GM06990 (cell line): ENCODE data around the gene SCAF11.

ENCODE experiments used
- DNase-seq: peaks from one replicate; pipeline ENCODE4 v3.0.0-alpha.2; 2011; ENCODE audit not compliant: insufficient read length; ENCODE audit errors: extremely low read depth
- H3K27me3 ChIP-seq: replicated peaks from 2 replicates; pipeline ENCODE4 v1.6.0; 2011; ENCODE audit warnings: low read length; ENCODE audit not compliant: control insufficient read depth, insufficient read depth
- H3K36me3 ChIP-seq: 2 replicates; pipeline ENCODE4 v1.5.1; 2011; ENCODE audit warnings: low read length; ENCODE audit not compliant: control insufficient read depth, insufficient read depth
- H3K4me3 ChIP-seq: replicated peaks from 2 replicates; pipeline ENCODE4 v1.5.1; 2011; ENCODE audit warnings: low read depth, mild to moderate bottlenecking, control low read depth, low read length
- TF ChIP-seq, protein P1 (sequence below): IDR thresholded peaks from 2 replicates; pipeline ENCODE4 v1.5.1; 2011; ENCODE audit warnings: low read length, control low read depth, mild to moderate bottlenecking, inconsistent platforms; ENCODE audit not compliant: insufficient read depth, poor library complexity, severe bottlenecking

SCAF11 gene

DNA sequence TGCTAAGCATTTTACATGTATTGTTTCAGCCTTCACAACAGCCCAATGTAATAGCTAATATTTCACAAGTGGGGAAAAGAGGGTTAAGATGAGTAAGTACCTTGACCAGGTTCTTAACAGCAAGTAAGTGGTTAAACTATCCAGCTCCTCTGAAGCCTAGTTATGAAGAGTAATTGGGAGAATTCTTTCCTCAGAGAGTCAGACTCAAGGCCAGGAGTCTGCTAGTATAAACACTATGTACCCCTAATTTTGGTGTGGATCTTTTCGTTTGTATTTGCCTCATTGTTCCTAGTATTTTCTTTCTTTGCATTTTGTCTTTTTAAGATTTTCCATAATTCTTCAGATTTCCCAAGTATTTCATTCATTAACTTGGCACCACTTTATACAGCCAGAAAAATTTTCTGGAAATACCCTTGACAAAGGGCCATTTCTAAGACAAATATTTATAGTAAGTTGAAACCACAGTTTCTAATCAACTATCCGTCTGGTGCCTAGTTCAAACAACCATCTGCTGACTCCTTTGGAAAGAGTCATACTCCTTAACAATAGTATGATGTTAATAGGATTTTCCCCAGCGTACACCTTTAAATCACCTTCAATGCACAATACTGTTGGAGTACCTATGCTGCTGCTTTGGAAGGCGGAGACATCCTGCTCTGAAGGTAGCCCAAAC lies 81.2 kb downstream of the SCAF11 start:
- no peak for DNase-seq
- Histone ChIP-seq H3K27me3 (no peaks in the 10 kb centered on the region), H3K36me3 (no peaks in the 10 kb centered on the region), H3K4me3 (no peak overlapping the region)
- TF ChIP-seq, protein P1, sequence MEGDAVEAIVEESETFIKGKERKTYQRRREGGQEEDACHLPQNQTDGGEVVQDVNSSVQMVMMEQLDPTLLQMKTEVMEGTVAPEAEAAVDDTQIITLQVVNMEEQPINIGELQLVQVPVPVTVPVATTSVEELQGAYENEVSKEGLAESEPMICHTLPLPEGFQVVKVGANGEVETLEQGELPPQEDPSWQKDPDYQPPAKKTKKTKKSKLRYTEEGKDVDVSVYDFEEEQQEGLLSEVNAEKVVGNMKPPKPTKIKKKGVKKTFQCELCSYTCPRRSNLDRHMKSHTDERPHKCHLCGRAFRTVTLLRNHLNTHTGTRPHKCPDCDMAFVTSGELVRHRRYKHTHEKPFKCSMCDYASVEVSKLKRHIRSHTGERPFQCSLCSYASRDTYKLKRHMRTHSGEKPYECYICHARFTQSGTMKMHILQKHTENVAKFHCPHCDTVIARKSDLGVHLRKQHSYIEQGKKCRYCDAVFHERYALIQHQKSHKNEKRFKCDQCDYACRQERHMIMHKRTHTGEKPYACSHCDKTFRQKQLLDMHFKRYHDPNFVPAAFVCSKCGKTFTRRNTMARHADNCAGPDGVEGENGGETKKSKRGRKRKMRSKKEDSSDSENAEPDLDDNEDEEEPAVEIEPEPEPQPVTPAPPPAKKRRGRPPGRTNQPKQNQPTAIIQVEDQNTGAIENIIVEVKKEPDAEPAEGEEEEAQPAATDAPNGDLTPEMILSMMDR: no peak

DNA sequence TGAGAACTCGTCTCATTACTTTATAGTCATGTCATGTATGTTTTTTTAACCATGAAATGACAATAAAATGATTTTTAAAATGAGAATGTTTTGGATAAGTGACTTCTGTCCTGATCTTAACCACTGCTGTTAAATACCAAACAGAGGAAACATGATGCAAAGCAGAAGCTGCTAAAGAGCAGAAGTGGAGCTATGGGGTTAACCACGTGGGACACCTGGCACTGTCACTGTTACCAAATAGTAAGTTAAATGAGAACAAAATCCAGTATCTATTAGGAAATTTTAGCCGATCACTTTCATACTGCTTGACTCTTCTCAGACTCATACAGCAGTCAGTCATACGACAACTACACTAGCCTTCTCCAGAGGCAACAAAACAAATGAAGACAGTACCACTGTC lies 82.4 kb downstream of the SCAF11 start:
- TF ChIP-seq, protein P1: no peak
- H3K36me3 ChIP-seq: no peaks in the 10 kb centered on the region
- peak; percentile 11 for DNase-seq
- no peaks in the 10 kb centered on the region for H3K27me3 ChIP-seq
- no peak overlapping the region for H3K4me3 ChIP-seq

DNA sequence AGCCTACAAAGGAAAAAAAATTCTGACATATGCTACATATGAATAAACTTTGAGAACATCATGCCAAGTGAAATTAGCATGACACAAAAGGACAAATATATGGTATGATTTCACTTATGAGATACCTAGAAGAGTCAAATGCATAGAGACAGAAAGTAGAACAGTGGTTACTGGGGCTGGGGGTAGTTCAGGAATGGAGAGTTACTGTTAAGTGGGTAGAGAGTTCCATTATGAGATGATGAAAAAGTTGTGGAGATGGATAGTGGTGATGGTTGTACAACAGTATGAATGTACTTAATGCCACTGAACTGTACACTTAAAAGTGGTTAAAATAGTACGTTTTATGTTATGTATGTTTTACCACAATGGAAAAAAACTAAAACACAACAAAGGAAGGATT lies 92.3 kb downstream of the SCAF11 start:
- peaks cover 9% of the 10 kb centered on the region for H3K36me3 ChIP-seq
- H3K27me3 ChIP-seq: no peaks in the 10 kb centered on the region
- TF ChIP-seq, protein P1: no peak
- H3K4me3 ChIP-seq: no peak overlapping the region
- no peak for DNase-seq

DNA sequence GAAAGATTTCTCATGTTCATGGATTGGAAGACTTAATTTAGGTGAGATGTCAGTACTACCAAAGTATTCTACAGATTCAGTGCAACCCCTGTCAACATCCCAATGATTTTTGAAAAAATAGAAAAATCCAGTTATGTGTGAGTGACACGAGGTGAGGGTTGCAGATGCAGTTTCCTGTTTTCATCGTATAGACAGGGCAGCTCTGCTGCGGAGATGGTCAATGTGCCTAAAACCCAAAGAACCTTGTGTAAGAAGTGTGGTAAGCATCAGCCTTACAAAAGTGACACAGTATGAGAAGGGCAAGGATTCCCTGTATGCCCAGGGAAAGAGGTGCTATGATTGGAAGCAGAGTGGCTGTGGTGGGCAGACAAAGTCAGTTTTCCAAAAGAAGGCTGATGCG lies 94.4 kb downstream of the SCAF11 start:
- H3K27me3 ChIP-seq: no peaks in the 10 kb centered on the region
- peaks cover 12% of the 10 kb centered on the region for H3K36me3 ChIP-seq
- DNase-seq: no peak
- H3K4me3 ChIP-seq: no peak overlapping the region
- TF ChIP-seq, protein P1: no peak

DNA sequence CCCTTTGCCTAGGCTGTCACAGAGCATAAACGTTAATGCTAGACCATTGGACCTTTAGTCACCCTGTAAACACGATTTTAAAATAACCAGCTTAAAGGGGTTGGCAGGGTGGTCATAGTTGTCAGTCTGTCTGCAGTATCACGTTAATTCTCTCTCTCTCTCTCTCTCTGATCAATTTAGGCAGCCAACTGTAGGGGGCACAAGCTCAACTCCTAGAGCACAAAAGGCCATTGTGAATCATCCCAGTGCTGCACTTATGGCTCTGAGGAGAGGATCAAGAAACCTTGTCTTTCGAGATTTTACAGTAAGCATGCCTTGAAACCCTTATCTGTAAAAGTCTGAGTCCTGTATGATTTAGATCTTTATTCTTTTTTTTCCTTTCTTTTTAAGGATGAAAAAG lies 97.1 kb downstream of the SCAF11 start:
- H3K27me3 ChIP-seq: no peaks in the 10 kb centered on the region
- no peak for DNase-seq
- TF ChIP-seq, protein P1: no peak
- H3K4me3 ChIP-seq: no peak overlapping the region
- peaks cover 10% of the 10 kb centered on the region for H3K36me3 ChIP-seq

DNA sequence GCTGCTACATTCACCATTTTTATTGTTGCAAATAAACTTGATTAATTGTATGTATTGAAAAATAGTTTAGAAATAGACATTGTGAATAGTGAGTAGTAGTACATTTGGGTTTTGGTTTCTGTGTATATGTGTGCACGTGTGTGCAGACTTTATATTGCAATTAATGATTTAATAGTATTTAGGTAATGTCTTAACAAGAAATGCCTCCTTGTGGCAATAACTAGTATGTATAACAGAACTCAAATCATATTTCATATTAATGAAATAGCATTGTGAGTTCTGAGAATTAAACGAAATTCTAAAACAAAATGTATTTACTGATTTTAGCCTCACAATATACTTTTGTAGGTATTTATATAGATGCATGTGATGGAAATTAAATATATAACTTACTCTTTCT lies 100.1 kb downstream of the SCAF11 start:
- TF ChIP-seq, protein P1: no peak
- no peaks in the 10 kb centered on the region for H3K27me3 ChIP-seq
- H3K36me3 ChIP-seq: peaks cover 10% of the 10 kb centered on the region
- no peak for DNase-seq
- H3K4me3 ChIP-seq: no peak overlapping the region
